Measurements from ENCODE around the gene OPN1SW. TPM values are rescaled to one million over a fixed set of nuclear protein-coding genes. Genes with fewer than 3 reads are reported as not detected.
A peak's percentile ranks its signal among the peaks of the same experiment; 100 is the strongest.

Gene OPN1SW
- total RNA-seq, 3 donors from 2014 or later = not detected

DNA sequence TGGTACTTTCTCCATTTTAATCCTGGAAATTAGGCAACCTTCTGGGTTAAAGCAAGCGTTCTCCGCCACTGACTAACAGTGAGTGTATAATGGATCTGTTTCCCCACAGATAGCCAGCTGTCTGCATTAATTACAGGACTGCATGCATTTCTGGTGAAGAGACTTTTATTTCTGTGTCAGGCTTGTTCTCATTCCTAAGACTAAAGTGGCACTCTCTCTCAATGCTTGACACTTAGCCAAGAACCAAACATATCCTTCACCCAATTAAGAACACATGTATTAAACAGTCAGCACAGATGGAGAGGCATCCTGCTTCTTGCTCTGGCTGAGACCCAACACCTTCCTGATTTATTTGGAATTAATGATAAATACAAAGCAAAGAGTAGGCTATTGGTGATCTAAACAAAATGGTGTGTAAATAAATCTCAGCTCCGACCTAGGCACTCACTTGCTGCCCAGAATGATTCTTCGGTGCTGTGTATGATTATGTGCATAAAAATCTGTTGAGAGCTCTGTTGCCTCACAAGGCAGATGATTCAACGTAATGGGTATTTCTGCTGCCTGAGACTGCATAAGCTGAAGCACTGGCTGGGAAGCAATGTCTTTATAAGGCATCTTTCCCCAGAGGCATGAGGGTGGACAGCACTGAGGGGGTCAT is 19.6 kb downstream of the OPN1SW start:
- no peak overlapping the region for H3K4me3 ChIP-seq
- H3K36me3 ChIP-seq (ENCODE audit: low read depth) = peaks cover 3% of the 10 kb centered on the region
- no peak for DNase-seq
- intact Hi-C loops (cut with DNase I, micrococcal nuclease) = no loop called here
- no peaks in the 10 kb centered on the region for H3K9me3 ChIP-seq
- TF ChIP-seq, protein P1, sequence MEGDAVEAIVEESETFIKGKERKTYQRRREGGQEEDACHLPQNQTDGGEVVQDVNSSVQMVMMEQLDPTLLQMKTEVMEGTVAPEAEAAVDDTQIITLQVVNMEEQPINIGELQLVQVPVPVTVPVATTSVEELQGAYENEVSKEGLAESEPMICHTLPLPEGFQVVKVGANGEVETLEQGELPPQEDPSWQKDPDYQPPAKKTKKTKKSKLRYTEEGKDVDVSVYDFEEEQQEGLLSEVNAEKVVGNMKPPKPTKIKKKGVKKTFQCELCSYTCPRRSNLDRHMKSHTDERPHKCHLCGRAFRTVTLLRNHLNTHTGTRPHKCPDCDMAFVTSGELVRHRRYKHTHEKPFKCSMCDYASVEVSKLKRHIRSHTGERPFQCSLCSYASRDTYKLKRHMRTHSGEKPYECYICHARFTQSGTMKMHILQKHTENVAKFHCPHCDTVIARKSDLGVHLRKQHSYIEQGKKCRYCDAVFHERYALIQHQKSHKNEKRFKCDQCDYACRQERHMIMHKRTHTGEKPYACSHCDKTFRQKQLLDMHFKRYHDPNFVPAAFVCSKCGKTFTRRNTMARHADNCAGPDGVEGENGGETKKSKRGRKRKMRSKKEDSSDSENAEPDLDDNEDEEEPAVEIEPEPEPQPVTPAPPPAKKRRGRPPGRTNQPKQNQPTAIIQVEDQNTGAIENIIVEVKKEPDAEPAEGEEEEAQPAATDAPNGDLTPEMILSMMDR (IDR thresholded peaks at IDR 0.05) = no peak
- peak; percentile 45 for ATAC-seq
- no peaks in the 10 kb centered on the region for H3K4me1 ChIP-seq (ENCODE audit: low read depth)

DNA sequence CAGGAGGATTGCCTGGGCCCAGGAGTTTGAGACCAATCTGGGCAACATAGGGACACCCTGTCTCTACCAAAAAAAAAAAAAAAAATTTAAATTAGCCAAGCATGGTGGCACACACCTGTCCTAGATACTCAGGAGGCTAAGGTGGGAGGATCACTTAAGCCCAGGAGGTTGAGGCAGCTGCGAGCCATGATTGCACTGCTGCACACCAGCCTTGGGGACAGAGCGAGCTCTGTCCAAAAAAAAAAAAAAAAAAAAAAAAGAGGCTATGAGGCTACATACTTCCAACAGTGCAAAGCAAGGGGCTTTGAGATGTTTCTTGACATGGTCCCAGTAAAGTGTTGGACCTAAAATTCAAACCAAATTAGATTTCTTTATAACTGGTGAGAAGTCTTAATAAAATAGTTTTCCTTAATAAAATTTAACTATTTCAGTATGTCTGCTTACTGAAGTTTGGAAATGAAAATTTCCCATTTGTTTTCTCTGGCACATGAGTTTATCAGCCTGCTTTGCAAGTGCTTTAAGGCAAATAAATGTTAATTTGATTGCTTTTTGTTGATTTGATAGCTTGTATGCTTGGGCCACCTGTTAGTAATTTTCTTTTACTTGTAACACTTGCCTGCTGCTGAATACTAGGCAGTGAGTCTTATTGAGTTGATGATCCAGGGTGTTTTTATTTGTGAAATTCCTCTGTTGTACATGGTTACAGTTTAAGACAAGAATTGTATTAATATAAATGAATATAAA is 20.3 kb downstream of the OPN1SW start:
- intact Hi-C loops (cut with DNase I, micrococcal nuclease) = no loop called here
- DNase-seq (no peak), ATAC-seq (no peak)
- H3K4me3 ChIP-seq = no peak overlapping the region
- TF ChIP-seq, protein P1 (IDR thresholded peaks at IDR 0.05) = no peak
- H3K4me1 ChIP-seq (ENCODE audit: low read depth) = no peaks in the 10 kb centered on the region
- H3K9me3 ChIP-seq = no peaks in the 10 kb centered on the region
- peaks cover 2% of the 10 kb centered on the region for H3K36me3 ChIP-seq (ENCODE audit: low read depth)

DNA sequence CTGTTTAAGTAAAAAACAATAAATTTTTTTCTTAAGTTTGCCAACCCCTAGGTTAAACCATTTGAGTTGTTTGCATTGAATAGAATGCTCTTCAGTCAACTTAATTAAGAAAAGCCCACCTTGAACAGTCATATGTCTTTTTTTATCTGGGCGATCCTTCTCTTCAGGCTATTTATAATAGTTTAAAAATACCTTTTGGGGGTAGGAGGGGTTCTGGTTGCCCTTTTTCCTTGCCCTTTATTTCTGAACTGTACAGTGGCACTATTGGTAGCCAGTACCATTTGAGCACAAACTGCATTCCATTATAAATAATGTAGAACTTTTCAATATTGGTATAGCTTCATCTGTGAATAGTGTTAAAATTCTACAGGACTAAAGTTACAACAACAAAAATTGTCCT is 23.3 kb downstream of the OPN1SW start:
- H3K4me1 ChIP-seq (ENCODE audit: low read depth) = no peaks in the 10 kb centered on the region
- intact Hi-C loops (cut with DNase I, micrococcal nuclease) = no loop called here
- H3K36me3 ChIP-seq (ENCODE audit: low read depth) = no peaks in the 10 kb centered on the region
- TF ChIP-seq, protein P1 (IDR thresholded peaks at IDR 0.05) = no peak
- no peak for DNase-seq
- ATAC-seq = no peak
- H3K9me3 ChIP-seq = no peaks in the 10 kb centered on the region
- H3K4me3 ChIP-seq = no peak overlapping the region

DNA sequence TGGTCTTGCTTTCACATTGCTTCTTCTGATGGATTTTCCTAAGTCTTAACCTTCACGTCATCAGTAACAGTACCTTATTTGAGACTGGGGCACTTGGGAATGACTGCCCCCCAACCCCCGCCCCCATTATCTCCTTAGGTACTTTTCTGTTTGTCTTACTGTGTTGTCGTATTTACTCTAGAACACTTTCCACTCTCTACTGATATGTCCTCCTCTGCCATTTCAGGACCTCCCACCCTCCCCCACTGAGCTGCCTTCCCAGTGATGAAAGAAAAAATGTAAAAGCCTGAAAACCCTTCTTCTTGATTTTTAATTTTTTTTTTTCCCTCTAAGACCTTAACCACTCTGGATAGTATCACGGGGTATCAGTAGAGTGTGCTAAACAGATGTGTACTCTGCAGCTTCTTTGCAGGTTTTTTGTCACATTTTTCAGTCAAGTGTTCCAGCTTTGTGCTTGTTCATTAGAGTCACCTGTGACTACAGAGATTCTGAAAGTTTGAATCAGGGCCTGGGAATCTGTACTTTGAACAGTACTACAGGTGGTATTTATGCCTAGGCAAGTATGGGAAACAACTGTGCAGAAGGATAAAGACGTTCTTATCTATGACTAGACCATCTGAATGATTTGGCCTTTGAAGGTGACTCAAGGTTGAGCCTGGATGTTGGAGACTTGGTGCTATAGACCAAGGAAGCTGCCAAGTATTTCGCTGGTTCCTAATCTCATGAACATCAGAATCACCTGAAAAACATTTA is 28.1 kb downstream of the OPN1SW start:
- H3K36me3 ChIP-seq (ENCODE audit: low read depth) = no peaks in the 10 kb centered on the region
- TF ChIP-seq, protein P1 (IDR thresholded peaks at IDR 0.05) = no peak
- ATAC-seq (no peak), DNase-seq (no peak)
- intact Hi-C loops (cut with DNase I, micrococcal nuclease) = no loop called here
- H3K4me3 ChIP-seq = no peak overlapping the region
- H3K9me3 ChIP-seq = no peaks in the 10 kb centered on the region
- H3K4me1 ChIP-seq (ENCODE audit: low read depth) = no peaks in the 10 kb centered on the region

DNA sequence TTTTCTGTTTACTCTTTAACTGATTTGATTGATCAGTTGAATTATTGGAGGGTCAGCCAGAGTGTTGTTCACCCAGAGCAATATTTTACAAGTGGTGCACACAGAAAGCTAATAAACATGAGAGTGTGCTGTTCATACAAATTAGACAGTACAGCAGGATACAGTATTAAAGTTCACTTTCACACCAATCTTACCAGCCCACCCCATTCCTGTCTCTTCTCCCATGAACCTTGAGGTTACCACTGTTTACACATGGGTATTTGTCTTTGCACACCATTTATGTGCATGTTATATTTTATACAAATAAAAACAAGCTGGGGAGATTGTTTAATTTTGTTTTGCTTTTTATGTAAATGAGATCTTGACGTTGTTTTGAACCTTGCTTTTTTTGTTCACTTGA is 29.9 kb downstream of the OPN1SW start:
- H3K36me3 ChIP-seq (ENCODE audit: low read depth) = no peaks in the 10 kb centered on the region
- intact Hi-C loops (cut with DNase I, micrococcal nuclease) = no loop called here
- H3K4me1 ChIP-seq (ENCODE audit: low read depth) = peaks cover 9% of the 10 kb centered on the region
- TF ChIP-seq, protein P1 (IDR thresholded peaks at IDR 0.05) = no peak
- H3K9me3 ChIP-seq = no peaks in the 10 kb centered on the region
- no peak for ATAC-seq
- H3K4me3 ChIP-seq = no peak overlapping the region
- no peak for DNase-seq

All from mucosa of descending colon (tissue), 3 donors.